ENCODE data around the gene ESF1. TPM values are rescaled to one million over a fixed set of nuclear protein-coding genes. Genes with fewer than 3 reads are reported as not detected.

ESF1 gene
- total and polyA plus RNA-seq, 2 of the 8 experiments (the other 6 are each of a cell fraction or from before 2014, with no cell fraction given) = 1.1 to 32.9 TPM

- no peak for TF ChIP-seq CHD7 (IDR thresholded peaks at IDR 0.05; ENCODE audit: insufficient replicate concordance, low read length)
- no peak for TF ChIP-seq GTF2F1 (IDR thresholded peaks at IDR 0.05; ENCODE audit: borderline replicate concordance, low read depth, low read length)
- no peak for TF ChIP-seq JUN (IDR thresholded peaks at IDR 0.05; ENCODE audit: low read depth, low read length)
- peak; percentile 74; the same call in 1 of the 2 replicates for TF ChIP-seq E2F6 (IDR thresholded peaks at IDR 0.05)
- no peak for TF ChIP-seq CBX5 (IDR thresholded peaks at IDR 0.05; ENCODE audit: low read depth, low read length)
- TF ChIP-seq TBP (IDR thresholded peaks at IDR 0.05; ENCODE audit: low read depth, low read length) = peak; percentile 86
- TF ChIP-seq ATF3 (IDR thresholded peaks at IDR 0.05; ENCODE audit: insufficient read depth, low read depth, low read length) = peak; percentile 85
- no peak for TF ChIP-seq SP2 (IDR thresholded peaks at IDR 0.05; ENCODE audit: low read length)
- peak; percentile 92 for TF ChIP-seq TAF1 (IDR thresholded peaks at IDR 0.05; ENCODE audit: low read depth, low read length)
Observed at GRCh38 chr20:13784893-13785715, at the start of gene ESF1, which contains the start of gene NDUFAF5 (continued).

All from H1 (cell line).